Mucosa of gallbladder (tissue), 1 donor: Measurements from ENCODE around the gene ABCC5. TPM values are rescaled to one million over a fixed set of nuclear protein-coding genes. Genes with fewer than 3 reads are reported as not detected.
"Not testable (repeated sequence)": the region's sequence is repeated elsewhere in the genome, so short reads cannot be mapped to it uniquely, and the experiment has no call there.

Experiments
- DNase-seq: peaks from one replicate; pipeline ENCODE4 v3.0.0-alpha.2; 2020; ENCODE audit warnings: low spot score
- total RNA-seq: library from RNA; stranded (reverse); gene quantifications from one replicate; pipeline ENCODE4 v1.2.1, GENCODE V29; 2021
- donor health status: DM: no; HTN: no; CAD: no.

Gene ABCC5
- total RNA-seq, 1 donor from 2014 or later: 37.8 TPM

- peak; percentile 51 for DNase-seq
These were observed 125.0 kb downstream of the ABCC5 start for GRCh38 chr3:183892610-183893214.

GRCh38 chr3:183885766-183886165 lies 131.9 kb downstream of the ABCC5 start:
- DNase-seq: no peak

GRCh38 chr3:183884427-183885296 lies 133.0 kb downstream of the ABCC5 start, which contains the start of gene PARL:
TSS of gene PARL (minus strand) at chr3:183884880. CDS start at chr3:183884846, 34 bp downstream.
- peak; percentile 95 for DNase-seq

GRCh38 chr3:183884097-183884426 lies 133.6 kb downstream of the ABCC5 start:
- no peak for DNase-seq

- DNase-seq: no peak
These were observed 134.2 kb downstream of the ABCC5 start for GRCh38 chr3:183883291-183884096.

GRCh38 chr3:183880121-183880520 lies 137.6 kb downstream of the ABCC5 start:
- DNase-seq: no peak

GRCh38 chr3:183879243-183879642 lies 138.4 kb downstream of the ABCC5 start:
- DNase-seq: no peak

GRCh38 chr3:183878071-183878470 lies 139.6 kb downstream of the ABCC5 start:
- DNase-seq: peak; percentile 18

GRCh38 chr3:183877227-183877626 lies 140.5 kb downstream of the ABCC5 start:
- not testable (repeated sequence) for DNase-seq

GRCh38 chr3:183875411-183875810 lies 142.3 kb downstream of the ABCC5 start:
- no peak for DNase-seq

- no peak for DNase-seq
These were observed 143.8 kb downstream of the ABCC5 start for GRCh38 chr3:183873914-183874313.

GRCh38 chr3:183871541-183871940 lies 146.1 kb downstream of the ABCC5 start:
- no peak for DNase-seq

- no peak for DNase-seq
These were observed 147.1 kb downstream of the ABCC5 start for GRCh38 chr3:183870563-183870962.

Other genes with a start within 250 kb of the ABCC5 start
- 1.1 TPM for gene MAP6D1, start 192.3 kb downstream of the ABCC5 start, total RNA-seq
- 33.6 TPM for gene PARL, start 133.0 kb downstream of the ABCC5 start, total RNA-seq
- not detected for gene HTR3D, start 13.9 kb upstream of the ABCC5 start, total RNA-seq
- gene HTR3C, start 35.2 kb upstream of the ABCC5 start, total RNA-seq: 0.14 TPM
- gene HTR3E, start 79.2 kb upstream of the ABCC5 start, total RNA-seq: not detected
- gene EIF2B5, start 117.5 kb upstream of the ABCC5 start, total RNA-seq: 35.5 TPM
- 99.2 TPM for gene DVL3, start 137.5 kb upstream of the ABCC5 start, total RNA-seq
- gene AP2M1, start 157.0 kb upstream of the ABCC5 start, total RNA-seq: 322 TPM
- 77.4 TPM for gene ABCF3, start 168.3 kb upstream of the ABCC5 start, total RNA-seq
- not detected for gene VWA5B2, start 211.7 kb upstream of the ABCC5 start, total RNA-seq
- 44.7 TPM for gene ALG3, start 231.1 kb upstream of the ABCC5 start, total RNA-seq
- gene EEF1AKMT4, start 231.8 kb upstream of the ABCC5 start, total RNA-seq: 3.2 TPM
- 0.40 TPM for gene CAMK2N2, start 243.7 kb upstream of the ABCC5 start, total RNA-seq